SJSA1 (cell line): ENCODE data around the gene ABCF3. TPM values are rescaled to one million over a fixed set of nuclear protein-coding genes. Genes with fewer than 3 reads are reported as not detected.
"Not testable (repeated sequence)": the region's sequence is repeated elsewhere in the genome, so short reads cannot be mapped to it uniquely, and the experiment has no call there.

Experiments used
- DNase-seq, 2 experiments: peaks; one replicate each; pipeline ENCODE4 v3.0.0-alpha.2; 2015 to 2020; ENCODE audit warnings: low spot score in 2 of 2, low read depth in 1 of 2
- H3K27ac ChIP-seq: fragments of 250-450 bp; sonication (Bioruptor Pico); 2 replicates; pipeline ENCODE4 v1.5.1; 2020; ENCODE audit warnings: mild to moderate bottlenecking, moderate library complexity
- H3K27me3 ChIP-seq: fragments of 250-450 bp; sonication (Bioruptor Pico); replicated peaks from 2 replicates; pipeline ENCODE4 v1.5.1; 2020; ENCODE audit warnings: mild to moderate bottlenecking, moderate library complexity
- H3K36me3 ChIP-seq: fragments of 250-450 bp; sonication (Bioruptor Pico); 2 replicates; pipeline ENCODE4 v1.5.1; 2020; ENCODE audit warnings: mild to moderate bottlenecking
- H3K4me1 ChIP-seq: fragments of 250-450 bp; sonication (Bioruptor Pico); replicated peaks from 2 replicates; pipeline ENCODE4 v1.6.1; 2021; ENCODE audit warnings: mild to moderate bottlenecking
- H3K4me3 ChIP-seq: fragments of 250-450 bp; sonication (Bioruptor Pico); 2 replicates; pipeline ENCODE4 v1.5.1; 2020; ENCODE audit warnings: mild to moderate bottlenecking
- H3K9me3 ChIP-seq: fragments of 250-450 bp; sonication (Bioruptor Pico); replicated peaks from 2 replicates; pipeline ENCODE4 v1.5.1; 2020; ENCODE audit warnings: mild to moderate bottlenecking
- total RNA-seq: library from RNA; depleted of rRNA; stranded (reverse); fragments of >200 nt; shearing (Covaris generic); gene quantifications from 2 replicates; pipeline ENCODE4 v1.2.3, GENCODE V29; 2014; rRNA removed

Gene ABCF3, protein sequence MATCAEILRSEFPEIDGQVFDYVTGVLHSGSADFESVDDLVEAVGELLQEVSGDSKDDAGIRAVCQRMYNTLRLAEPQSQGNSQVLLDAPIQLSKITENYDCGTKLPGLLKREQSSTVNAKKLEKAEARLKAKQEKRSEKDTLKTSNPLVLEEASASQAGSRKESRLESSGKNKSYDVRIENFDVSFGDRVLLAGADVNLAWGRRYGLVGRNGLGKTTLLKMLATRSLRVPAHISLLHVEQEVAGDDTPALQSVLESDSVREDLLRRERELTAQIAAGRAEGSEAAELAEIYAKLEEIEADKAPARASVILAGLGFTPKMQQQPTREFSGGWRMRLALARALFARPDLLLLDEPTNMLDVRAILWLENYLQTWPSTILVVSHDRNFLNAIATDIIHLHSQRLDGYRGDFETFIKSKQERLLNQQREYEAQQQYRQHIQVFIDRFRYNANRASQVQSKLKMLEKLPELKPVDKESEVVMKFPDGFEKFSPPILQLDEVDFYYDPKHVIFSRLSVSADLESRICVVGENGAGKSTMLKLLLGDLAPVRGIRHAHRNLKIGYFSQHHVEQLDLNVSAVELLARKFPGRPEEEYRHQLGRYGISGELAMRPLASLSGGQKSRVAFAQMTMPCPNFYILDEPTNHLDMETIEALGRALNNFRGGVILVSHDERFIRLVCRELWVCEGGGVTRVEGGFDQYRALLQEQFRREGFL
- 19.2 and 28.7 TPM in 2 replicates for total RNA-seq

DNA sequence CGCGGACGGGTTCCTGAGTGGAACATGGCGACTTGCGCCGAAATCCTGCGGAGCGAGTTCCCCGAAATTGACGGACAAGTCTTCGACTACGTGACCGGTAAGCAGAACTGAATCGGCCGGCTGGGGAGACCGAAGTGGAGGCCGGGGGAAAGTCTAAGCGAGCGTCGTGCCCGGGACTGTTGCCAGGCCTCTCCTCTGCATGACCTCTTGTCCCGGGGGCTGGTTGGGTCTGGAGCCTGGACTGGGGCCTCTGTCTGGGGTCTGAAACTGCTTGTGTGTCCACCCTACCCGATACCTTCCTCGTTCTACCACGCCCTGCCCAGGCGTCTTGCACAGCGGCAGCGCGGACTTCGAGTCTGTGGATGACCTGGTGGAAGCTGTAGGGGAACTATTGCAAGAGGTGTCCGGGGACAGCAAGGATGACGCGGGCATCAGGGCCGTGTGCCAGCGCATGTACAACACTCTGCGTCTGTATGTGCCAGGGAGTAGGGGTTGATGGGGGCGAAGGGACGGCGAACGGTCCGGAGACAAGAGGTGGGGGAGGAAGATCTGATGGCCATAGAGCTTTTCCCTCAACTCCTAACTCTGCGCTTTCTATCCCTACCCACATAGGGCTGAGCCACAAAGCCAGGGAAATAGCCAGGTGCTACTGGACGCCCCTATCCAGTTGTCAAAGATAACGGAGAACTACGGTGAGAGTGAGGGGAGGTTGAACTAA lies at the start of gene ABCF3:
TSS of gene ABCF3 (plus strand) at position 16 of the 718 bp plus-strand sequence. CDS start at position 25, 9 bp downstream.
- peak within 1 kb of the TSS; percentile 57 for H3K27ac ChIP-seq
- H3K4me1 ChIP-seq: peaks cover 22% of the 10 kb centered on the region
- H3K36me3 ChIP-seq: peaks cover 91% of the 10 kb centered on the region
- no peaks in the 10 kb centered on the region; the same call in 1 of the 2 replicates for H3K9me3 ChIP-seq
- H3K27me3 ChIP-seq: no peaks in the 10 kb centered on the region
- DNase-seq: no peak
- H3K4me3 ChIP-seq: peak within 1 kb of the TSS; percentile 82

DNA sequence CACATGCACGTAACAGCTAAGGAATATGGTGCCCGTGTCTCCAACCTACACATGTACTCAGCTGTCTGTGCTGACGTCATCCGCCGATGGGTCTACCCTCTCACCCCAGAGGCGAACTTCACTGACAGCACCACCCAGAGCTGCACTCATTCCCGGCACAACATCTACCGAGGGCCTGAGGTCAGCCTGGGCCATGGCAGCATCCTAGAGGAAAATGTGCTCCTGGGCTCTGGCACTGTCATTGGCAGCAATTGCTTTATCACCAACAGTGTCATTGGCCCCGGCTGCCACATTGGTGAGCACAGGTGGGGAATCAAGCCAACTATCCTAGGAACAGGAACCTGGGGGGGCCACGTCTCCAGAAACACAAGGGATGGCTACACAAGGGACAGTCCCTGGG lies 45.6 kb upstream of the ABCF3 start:
- Histone ChIP-seq H3K4me3 (no peak overlapping the region), H3K27me3 (no peaks in the 10 kb centered on the region), H3K27ac (no peak overlapping the region), H3K36me3 (peaks cover 82% of the 10 kb centered on the region), H3K9me3 (no peaks in the 10 kb centered on the region), H3K4me1 (peaks cover 11% of the 10 kb centered on the region; the same call in 1 of the 2 replicates)
- DNase-seq: no peak

DNA sequence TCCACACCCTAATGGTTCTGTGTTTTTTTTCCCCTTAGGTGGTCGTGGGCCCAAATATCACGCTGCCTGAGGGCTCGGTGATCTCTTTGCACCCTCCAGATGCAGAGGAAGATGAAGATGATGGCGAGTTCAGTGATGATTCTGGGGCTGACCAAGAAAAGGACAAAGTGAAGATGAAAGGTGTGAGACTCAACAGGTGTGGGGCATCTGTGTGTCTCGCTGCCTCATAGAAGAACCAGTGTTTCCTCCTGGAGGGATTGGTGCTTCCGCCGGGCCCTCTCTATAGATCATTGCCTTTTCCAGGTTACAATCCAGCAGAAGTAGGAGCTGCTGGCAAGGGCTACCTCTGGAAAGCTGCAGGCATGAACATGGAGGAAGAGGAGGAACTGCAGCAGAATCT lies 43.8 kb upstream of the ABCF3 start:
- Histone ChIP-seq H3K36me3 (peaks cover 92% of the 10 kb centered on the region), H3K27ac (no peak overlapping the region), H3K4me3 (no peak overlapping the region), H3K4me1 (no peaks in the 10 kb centered on the region), H3K9me3 (no peaks in the 10 kb centered on the region), H3K27me3 (no peaks in the 10 kb centered on the region)
- DNase-seq: no peak

DNA sequence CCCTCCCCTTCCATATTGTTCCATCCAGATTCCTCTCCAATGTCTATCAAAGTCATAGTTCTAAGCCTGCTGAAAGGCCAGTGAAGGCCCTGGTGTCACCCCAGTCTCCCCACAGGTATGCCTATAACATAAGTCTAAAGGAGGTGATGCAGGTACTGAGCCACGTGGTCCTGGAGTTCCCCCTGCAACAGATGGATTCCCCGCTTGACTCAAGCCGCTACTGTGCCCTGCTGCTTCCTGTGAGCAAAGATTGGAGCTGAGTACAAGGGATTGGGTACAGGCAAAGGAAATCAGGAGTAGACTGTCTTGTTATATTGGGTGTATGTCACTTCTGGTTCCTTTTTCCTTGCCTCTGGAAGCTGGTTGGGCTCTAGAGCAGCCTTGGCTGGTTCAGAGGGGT lies 42.7 kb upstream of the ABCF3 start:
- H3K27ac ChIP-seq: no peak overlapping the region
- no peak for DNase-seq
- no peak overlapping the region for H3K4me3 ChIP-seq
- H3K27me3 ChIP-seq: no peaks in the 10 kb centered on the region
- H3K4me1 ChIP-seq: no peaks in the 10 kb centered on the region
- H3K36me3 ChIP-seq: peaks cover 81% of the 10 kb centered on the region
- no peaks in the 10 kb centered on the region for H3K9me3 ChIP-seq

DNA sequence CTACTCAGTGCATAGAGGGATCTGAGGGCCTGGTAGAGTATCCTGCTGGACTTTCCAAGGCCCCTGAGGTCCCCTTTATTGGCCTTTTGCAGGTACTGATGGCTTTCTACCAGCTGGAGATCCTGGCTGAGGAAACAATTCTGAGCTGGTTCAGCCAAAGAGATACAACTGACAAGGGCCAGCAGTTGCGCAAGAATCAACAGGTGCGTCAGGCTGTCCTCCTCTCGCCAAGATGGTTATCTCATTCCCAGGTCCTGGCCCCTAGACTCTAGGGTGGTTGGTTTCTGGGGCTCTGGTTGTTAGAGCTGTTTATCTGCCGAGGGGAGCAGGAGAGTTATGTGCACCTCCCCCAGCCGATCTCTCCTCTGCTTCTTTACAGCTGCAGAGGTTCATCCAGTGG lies 41.5 kb upstream of the ABCF3 start:
- H3K27ac ChIP-seq: no peak overlapping the region
- H3K9me3 ChIP-seq: no peaks in the 10 kb centered on the region
- H3K27me3 ChIP-seq: no peaks in the 10 kb centered on the region
- no peak overlapping the region for H3K4me3 ChIP-seq
- no peak for DNase-seq
- peaks cover 75% of the 10 kb centered on the region for H3K36me3 ChIP-seq
- H3K4me1 ChIP-seq: no peaks in the 10 kb centered on the region

DNA sequence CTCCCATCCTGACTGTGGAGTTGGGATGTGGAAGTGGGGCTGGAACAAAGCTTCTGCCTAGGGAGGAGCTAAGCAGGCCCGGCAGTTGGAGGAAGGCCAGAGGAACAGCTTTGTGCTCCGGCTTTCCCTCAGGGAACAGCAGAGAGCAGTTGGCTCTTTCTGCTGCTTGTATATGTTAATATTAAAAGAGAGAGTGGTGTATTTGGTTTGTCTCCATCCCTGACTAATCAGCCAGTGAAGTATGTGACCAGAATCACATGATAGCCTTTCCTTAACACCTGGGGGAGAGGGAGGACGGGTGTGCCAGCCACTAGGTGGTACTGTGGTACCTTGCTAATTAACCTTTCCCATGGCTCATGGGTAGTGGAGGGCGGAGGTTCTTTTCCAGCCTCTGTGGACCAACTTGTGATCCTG lies 40.9 kb upstream of the ABCF3 start:
- Histone ChIP-seq H3K36me3 (peaks cover 69% of the 10 kb centered on the region), H3K27ac (no peak overlapping the region), H3K9me3 (no peaks in the 10 kb centered on the region), H3K27me3 (no peaks in the 10 kb centered on the region), H3K4me1 (no peaks in the 10 kb centered on the region), H3K4me3 (no peak overlapping the region)
- DNase-seq: peak in 1 of 2 experiments; percentile 25

DNA sequence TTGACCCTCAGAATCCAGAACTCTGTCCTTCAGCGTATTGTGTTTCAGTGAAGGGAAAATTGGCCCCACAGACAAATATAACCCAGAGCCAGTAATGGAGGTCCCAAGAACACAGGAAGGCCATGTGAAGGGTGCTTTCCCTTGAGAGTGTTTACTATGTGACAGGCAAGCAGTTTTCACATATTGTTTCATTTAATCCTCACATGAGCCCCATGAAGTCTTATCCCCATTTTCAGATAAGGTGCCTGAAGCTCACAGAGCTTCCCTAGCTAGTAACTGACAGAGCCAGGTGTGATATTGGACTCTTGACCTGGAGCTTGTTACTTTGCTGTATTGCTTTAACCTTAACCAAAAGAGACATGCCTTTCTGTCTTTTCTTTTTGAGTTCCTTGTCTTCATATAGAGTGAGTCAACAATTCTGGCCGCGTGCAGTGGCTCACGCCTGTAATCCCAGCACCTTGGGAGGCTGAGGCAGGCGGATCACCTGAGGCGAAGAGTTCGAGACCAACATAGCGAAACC lies 40.2 kb upstream of the ABCF3 start:
- peaks cover 62% of the 10 kb centered on the region for H3K36me3 ChIP-seq
- H3K9me3 ChIP-seq: no peaks in the 10 kb centered on the region
- no peaks in the 10 kb centered on the region for H3K4me1 ChIP-seq
- H3K27ac ChIP-seq: no peak overlapping the region
- H3K4me3 ChIP-seq: no peak overlapping the region
- no peak for DNase-seq
- no peaks in the 10 kb centered on the region for H3K27me3 ChIP-seq

DNA sequence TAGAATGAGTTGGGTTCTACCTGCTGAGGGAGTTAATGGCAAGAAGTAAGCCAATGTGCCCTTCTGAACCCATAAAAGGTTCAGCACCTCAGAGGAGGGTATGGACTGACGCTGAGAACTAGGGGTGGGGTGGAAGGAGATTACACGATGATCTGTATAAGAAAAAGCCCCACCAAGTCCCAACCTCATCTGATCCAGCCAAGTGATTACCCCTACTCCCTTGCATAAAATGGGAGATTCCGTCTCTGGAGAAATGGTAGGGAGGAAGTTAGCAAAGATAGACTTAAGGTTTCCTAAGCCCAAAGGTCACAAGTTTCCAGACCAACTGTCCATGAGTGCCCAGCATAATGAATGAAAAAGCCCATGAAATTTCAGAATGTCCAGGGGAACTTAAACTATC lies 37.9 kb upstream of the ABCF3 start:
- H3K27me3 ChIP-seq: no peaks in the 10 kb centered on the region
- no peak overlapping the region for H3K4me3 ChIP-seq
- H3K9me3 ChIP-seq: no peaks in the 10 kb centered on the region
- no peaks in the 10 kb centered on the region for H3K4me1 ChIP-seq
- DNase-seq: no peak
- H3K27ac ChIP-seq: no peak overlapping the region
- peaks cover 40% of the 10 kb centered on the region for H3K36me3 ChIP-seq

DNA sequence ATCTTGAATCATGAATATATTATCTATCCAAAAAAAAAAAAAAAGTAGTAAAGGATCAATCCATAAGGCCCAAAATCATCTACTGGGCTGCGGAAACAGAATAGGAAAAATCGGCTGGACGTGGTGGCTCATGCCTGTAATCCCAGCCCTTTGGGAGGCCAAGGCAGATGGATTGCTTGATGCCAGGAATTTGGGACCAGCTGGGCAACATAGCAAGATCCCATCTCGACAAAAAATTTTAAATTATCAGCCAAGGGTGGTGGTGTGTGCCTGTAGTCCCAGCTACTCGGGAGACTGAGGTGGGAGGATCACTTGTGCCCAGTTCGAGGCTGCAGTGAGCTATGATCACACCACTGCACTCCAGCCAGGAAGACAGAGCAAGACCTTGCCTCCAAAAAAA lies 36.9 kb upstream of the ABCF3 start:
- no peak overlapping the region for H3K27ac ChIP-seq
- DNase-seq: no peak
- H3K27me3 ChIP-seq: no peaks in the 10 kb centered on the region
- no peaks in the 10 kb centered on the region for H3K9me3 ChIP-seq
- H3K4me1 ChIP-seq: peaks cover 3% of the 10 kb centered on the region
- no peak overlapping the region for H3K4me3 ChIP-seq
- H3K36me3 ChIP-seq: peaks cover 29% of the 10 kb centered on the region

DNA sequence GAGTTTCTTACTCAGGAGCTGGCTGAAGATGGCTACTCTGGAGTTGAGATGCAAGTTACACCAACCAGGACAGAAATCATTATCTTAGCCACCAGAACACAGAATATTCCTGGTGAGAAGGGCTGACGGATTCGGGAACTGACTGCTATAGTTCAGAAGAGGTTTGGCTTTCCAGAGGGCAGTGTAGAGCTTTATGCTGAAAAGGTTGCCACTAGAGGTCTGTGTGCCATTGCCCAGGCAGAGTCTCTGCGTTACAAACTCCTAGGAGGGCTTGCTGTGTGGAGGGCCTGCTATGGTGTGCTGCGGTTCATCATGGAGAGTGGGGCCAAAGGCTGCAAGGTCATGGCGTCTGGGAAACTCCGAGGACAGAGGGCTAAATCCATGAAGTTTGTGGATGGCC lies 36.2 kb upstream of the ABCF3 start:
- H3K4me3 ChIP-seq, H3K27me3 ChIP-seq, H3K27ac ChIP-seq, H3K4me1 ChIP-seq, H3K9me3 ChIP-seq, DNase-seq: not testable (repeated sequence)
- peaks cover 23% of the 10 kb centered on the region for H3K36me3 ChIP-seq

DNA sequence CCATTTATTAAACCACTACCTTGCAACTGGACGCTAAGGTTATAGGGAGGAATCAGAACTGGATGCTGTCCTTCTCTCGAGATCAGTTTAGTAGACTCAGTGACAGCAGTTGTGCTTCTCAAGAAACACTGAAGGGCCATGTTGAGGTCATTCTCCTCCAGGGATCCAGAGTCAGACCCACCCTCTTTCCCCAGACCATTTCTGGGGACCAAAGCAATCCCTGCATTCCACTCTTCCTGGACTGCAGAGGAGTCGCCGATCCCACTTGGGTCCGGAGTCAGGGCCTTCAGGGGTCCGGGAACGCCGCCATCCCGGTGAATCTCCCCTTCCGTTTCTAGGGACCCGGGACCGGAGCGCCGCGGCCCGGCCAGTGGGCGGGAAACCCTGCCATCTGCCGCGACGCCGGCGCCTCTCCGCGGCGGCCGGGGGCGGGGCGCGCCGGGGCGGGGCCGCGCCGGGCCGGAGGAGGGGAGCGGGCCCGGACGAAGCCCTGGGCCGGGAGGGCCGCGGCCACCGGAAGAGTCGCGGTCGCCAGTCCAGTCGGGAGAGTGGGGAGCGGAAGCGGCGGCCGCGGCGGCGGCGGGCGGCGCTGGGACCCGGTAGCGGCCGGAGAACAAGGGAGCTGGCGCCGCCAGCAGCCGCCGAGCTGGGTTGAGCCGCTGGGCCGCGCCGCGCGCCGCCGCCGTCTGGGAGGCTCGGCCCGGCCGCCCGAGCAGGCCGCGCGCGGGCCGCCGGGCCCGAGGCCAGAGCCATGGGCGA lies 30.9 kb upstream of the ABCF3 start, which contains the start of gene DVL3:
TSS of gene DVL3 (plus strand) at position 493 of the 759 bp plus-strand sequence. CDS start at position 752, 259 bp downstream.
- Histone ChIP-seq H3K9me3 (no peaks in the 10 kb centered on the region), H3K27me3 (no peaks in the 10 kb centered on the region), H3K27ac (peak within 1 kb of the TSS; percentile 70), H3K4me1 (peaks cover 27% of the 10 kb centered on the region), H3K4me3 (peak within 1 kb of the TSS; percentile 92), H3K36me3 (peaks cover 15% of the 10 kb centered on the region)
- DNase-seq: peak; percentile 64 to 71

DNA sequence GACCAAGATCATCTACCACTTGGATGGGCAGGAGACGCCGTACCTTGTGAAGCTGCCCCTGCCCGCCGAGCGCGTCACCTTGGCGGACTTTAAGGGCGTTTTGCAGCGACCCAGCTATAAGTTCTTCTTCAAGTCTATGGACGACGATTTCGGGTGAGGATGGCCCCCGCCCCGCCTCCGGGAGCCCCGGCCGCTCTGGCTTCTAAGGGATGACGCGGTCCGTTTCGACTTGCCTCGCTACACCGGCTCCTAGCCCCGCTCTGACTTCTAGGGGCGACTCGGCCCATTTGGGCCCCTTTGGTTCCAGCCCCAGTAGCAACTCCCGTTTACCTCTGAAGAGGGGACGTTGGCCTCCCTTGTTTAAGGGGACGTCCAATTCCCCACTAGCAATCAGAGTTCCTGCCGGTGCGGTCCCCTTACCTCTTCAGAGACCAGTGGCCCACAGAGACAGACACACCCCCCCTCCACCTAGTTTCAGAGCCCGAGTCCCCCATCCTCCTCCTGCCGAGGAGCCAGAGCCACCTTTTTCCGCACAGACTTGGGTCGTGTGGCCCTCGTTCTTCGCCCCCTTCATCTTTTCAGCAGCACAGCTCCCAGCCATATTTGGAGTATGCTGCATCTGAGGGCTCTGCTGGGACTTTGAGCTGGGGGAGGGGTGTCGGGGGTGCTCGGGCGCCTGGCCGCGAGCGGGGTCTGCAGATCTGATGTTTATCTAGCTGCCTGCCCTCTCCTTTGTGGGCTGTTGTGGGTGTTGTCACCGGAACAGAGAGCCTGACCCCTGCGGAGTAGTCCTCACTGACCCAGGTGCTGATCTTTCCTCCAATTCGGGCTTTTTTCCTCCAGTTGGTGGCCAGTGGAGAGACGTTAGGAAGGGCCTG lies 30.1 kb upstream of the ABCF3 start:
- DNase-seq: peak in 1 of 2 experiments; percentile 51

More for the DNA sequence above, 30.1 kb upstream of the ABCF3 start:
- H3K9me3 ChIP-seq: no peaks in the 10 kb centered on the region
- H3K4me3 ChIP-seq: peak overlapping the region; percentile 92
- H3K27me3 ChIP-seq: no peaks in the 10 kb centered on the region
- peaks cover 17% of the 10 kb centered on the region for H3K36me3 ChIP-seq
- H3K27ac ChIP-seq: peak overlapping the region; percentile 63; the same call in 1 of the 2 replicates
- peaks cover 35% of the 10 kb centered on the region for H3K4me1 ChIP-seq
